ENCODE results near the gene TBC1D4. TPM values are rescaled to one million over a fixed set of nuclear protein-coding genes. Genes with fewer than 3 reads are reported as not detected.

TBC1D4 gene
- total RNA-seq, 1 experiment from 2014 or later = 15.1 TPM

GRCh38 chr13:75494491-75494890 lies 12.5 kb upstream of the TBC1D4 start:
- no TSS peak for BruUV-seq (replicated peaks)
- intact Hi-C loops (cut with micrococcal nuclease) = no loop called here
- ATAC-seq (no peak), DNase-seq (no peak)
- Histone ChIP-seq H3K9me3 (ENCODE audit: low read length) (no peaks in the 10 kb centered on the region), H3F3A (ENCODE audit: low read length, unreplicated experiment) (no peaks in the 10 kb centered on the region), H4K20me1 (ENCODE audit: low read length) (no peaks in the 10 kb centered on the region), H3K9ac (ENCODE audit: low read length) (no peak overlapping the region), H3K27ac (ENCODE audit: low read length) (no peak overlapping the region), H3K4me2 (ENCODE audit: low read length) (no peak overlapping the region), H2AFZ (ENCODE audit: low read length) (no peak overlapping the region), H3K9me2 (replicated peaks; ENCODE audit: low read length) (no peaks in the 10 kb centered on the region), H3K4me3 (ENCODE audit: low read length) (no peak overlapping the region), H3K36me3 (ENCODE audit: low read depth, low read length) (no peaks in the 10 kb centered on the region), H3K79me2 (ENCODE audit: low read length) (no peaks in the 10 kb centered on the region), H3K27me3 (ENCODE audit: low read length) (no peaks in the 10 kb centered on the region), H3K4me1 (ENCODE audit: insufficient read depth, low read length) (peaks cover 9% of the 10 kb centered on the region; the same call in 1 of the 2 replicates)
- ChIA-PET POLR2A (ENCODE audit: unreplicated experiment) (no interaction called here), CTCF (no interaction called here)
- TF ChIP-seq EZH2phosphoT487 (IDR thresholded peaks at IDR 0.05; ENCODE audit: borderline replicate concordance, low read length) (no peak), EZH2 (IDR thresholded peaks at IDR 0.05; ENCODE audit: low read length, unreplicated experiment) (no peak), CTCF (conservative IDR thresholded peaks at IDR 0.05; ENCODE audit: low read depth, low read length) (no peak)

- intact Hi-C loops (cut with micrococcal nuclease) = no loop called here
- no peaks in the 10 kb centered on the region for H3K36me3 ChIP-seq (ENCODE audit: low read depth, low read length)
- H3F3A ChIP-seq (ENCODE audit: low read length, unreplicated experiment) = no peaks in the 10 kb centered on the region
- H3K9ac ChIP-seq (ENCODE audit: low read length) = no peak overlapping the region
- no peaks in the 10 kb centered on the region for H4K20me1 ChIP-seq (ENCODE audit: low read length)
- POLR2A ChIA-PET (ENCODE audit: unreplicated experiment) = no interaction called here
- H3K4me2 ChIP-seq (ENCODE audit: low read length) = no peak overlapping the region
- no peaks in the 10 kb centered on the region for H3K9me3 ChIP-seq (ENCODE audit: low read length)
- TF ChIP-seq EZH2 (IDR thresholded peaks at IDR 0.05; ENCODE audit: low read length, unreplicated experiment) = no peak
- no peak for TF ChIP-seq EZH2phosphoT487 (IDR thresholded peaks at IDR 0.05; ENCODE audit: borderline replicate concordance, low read length)
- no peak for TF ChIP-seq CTCF (conservative IDR thresholded peaks at IDR 0.05; ENCODE audit: low read depth, low read length)
- DNase-seq = no peak
- H3K4me1 ChIP-seq (ENCODE audit: insufficient read depth, low read length) = peaks cover 12% of the 10 kb centered on the region; the same call in 1 of the 2 replicates
- H3K79me2 ChIP-seq (ENCODE audit: low read length) = no peaks in the 10 kb centered on the region
- CTCF ChIA-PET = no interaction called here
- no peak overlapping the region for H3K27ac ChIP-seq (ENCODE audit: low read length)
- no peaks in the 10 kb centered on the region for H3K9me2 ChIP-seq (replicated peaks; ENCODE audit: low read length)
- no peak overlapping the region for H2AFZ ChIP-seq (ENCODE audit: low read length)
- H3K27me3 ChIP-seq (ENCODE audit: low read length) = no peaks in the 10 kb centered on the region
- no TSS peak for BruUV-seq (replicated peaks)
- ATAC-seq = no peak
- no peak overlapping the region for H3K4me3 ChIP-seq (ENCODE audit: low read length)
These were observed 11.2 kb upstream of the TBC1D4 start for GRCh38 chr13:75493156-75493555.

GRCh38 chr13:75492389-75492788 lies 10.4 kb upstream of the TBC1D4 start:
- Histone ChIP-seq H3K27ac (ENCODE audit: low read length) (no peak overlapping the region), H3K4me3 (ENCODE audit: low read length) (no peak overlapping the region), H3K27me3 (ENCODE audit: low read length) (no peaks in the 10 kb centered on the region), H3K4me1 (ENCODE audit: insufficient read depth, low read length) (peaks cover 12% of the 10 kb centered on the region; the same call in 1 of the 2 replicates), H3K4me2 (ENCODE audit: low read length) (no peak overlapping the region), H4K20me1 (ENCODE audit: low read length) (no peaks in the 10 kb centered on the region), H3K9me2 (replicated peaks; ENCODE audit: low read length) (no peaks in the 10 kb centered on the region), H3K36me3 (ENCODE audit: low read depth, low read length) (no peaks in the 10 kb centered on the region), H2AFZ (ENCODE audit: low read length) (no peak overlapping the region), H3K9me3 (ENCODE audit: low read length) (no peaks in the 10 kb centered on the region), H3K9ac (ENCODE audit: low read length) (no peak overlapping the region), H3F3A (ENCODE audit: low read length, unreplicated experiment) (no peaks in the 10 kb centered on the region), H3K79me2 (ENCODE audit: low read length) (no peaks in the 10 kb centered on the region)
- intact Hi-C loops (cut with micrococcal nuclease) = no loop called here
- ATAC-seq = no peak
- DNase-seq = no peak
- POLR2A ChIA-PET (ENCODE audit: unreplicated experiment) = no interaction called here
- CTCF ChIA-PET = no interaction called here
- TF ChIP-seq CTCF (conservative IDR thresholded peaks at IDR 0.05; ENCODE audit: low read depth, low read length) = no peak
- TF ChIP-seq EZH2 (IDR thresholded peaks at IDR 0.05; ENCODE audit: low read length, unreplicated experiment) = no peak
- no peak for TF ChIP-seq EZH2phosphoT487 (IDR thresholded peaks at IDR 0.05; ENCODE audit: borderline replicate concordance, low read length)
- BruUV-seq (replicated peaks) = no TSS peak
